OCI-LY7 (cell line): ENCODE results near the gene SLC19A3. TPM values are rescaled to one million over a fixed set of nuclear protein-coding genes. Genes with fewer than 3 reads are reported as not detected.

Experiments used
- BruUV-seq: library from RNA; stranded (reverse); fragments of 400-500 nt; replicated peaks from 2 replicates; lab custom pipeline; 2021; lab: Mats Ljungman, UMichigan
- CTCF ChIA-PET: fragments of 300-600 bp; sonication (Branson Sonifier 250); formaldehyde crosslinking; loops from one replicate; lab custom pipeline; 2022; ENCODE audit warnings: antibody characterized with exemption; ENCODE audit not compliant: unreplicated experiment; lab: Charles Lee
- POLR2A ChIA-PET: fragments of 300-600 bp; sonication (Branson Sonifier 250); formaldehyde crosslinking; loops from one replicate; lab custom pipeline; 2022; ENCODE audit warnings: antibody characterized with exemption; lab: Charles Lee
- DNase-seq: peaks from one replicate; pipeline ENCODE4 v3.0.0-alpha.2; 2015; ENCODE audit warnings: low spot score
- H2AFZ ChIP-seq: fragments of 200-600 bp; sonication (generic), shearing (Covaris generic); 2 replicates; pipeline ENCODE4 v1.6.1; 2014; ENCODE audit warnings: mild to moderate bottlenecking, antibody characterized with exemption, low read length, moderate library complexity
- H3K27ac ChIP-seq: fragments of 200-600 bp; sonication (generic); 2 replicates; pipeline ENCODE4 v1.5.1; 2014; ENCODE audit warnings: mixed run types, low read depth, mild to moderate bottlenecking, moderate library complexity, low read length, inconsistent platforms; ENCODE audit not compliant: poor library complexity, severe bottlenecking
- H3K36me3 ChIP-seq: fragments of 200-600 bp; sonication (generic); 2 replicates; pipeline ENCODE4 v1.6.1; 2014; ENCODE audit warnings: mild to moderate bottlenecking, antibody characterized with exemption, low read length, moderate library complexity, mixed read lengths; ENCODE audit not compliant: insufficient read depth
- H3K4me1 ChIP-seq: fragments of 200-600 bp; sonication (generic); 2 replicates; pipeline ENCODE4 v1.5.1; 2014; ENCODE audit warnings: mild to moderate bottlenecking, low read length; ENCODE audit not compliant: insufficient read depth, poor library complexity, severe bottlenecking
- H3K4me2 ChIP-seq: fragments of 200-600 bp; sonication (generic); 2 replicates; pipeline ENCODE4 v1.6.1; 2014; ENCODE audit warnings: mild to moderate bottlenecking, low read length
- H3K4me3 ChIP-seq: fragments of 200-600 bp; sonication (generic); 2 replicates; pipeline ENCODE4 v1.5.1; 2014; ENCODE audit warnings: mild to moderate bottlenecking, low read depth, low read length; ENCODE audit not compliant: poor library complexity, severe bottlenecking
- H3K79me2 ChIP-seq: fragments of 200-600 bp; sonication (generic); 2 replicates; pipeline ENCODE4 v1.6.1; 2016; ENCODE audit warnings: low read depth, mild to moderate bottlenecking, low read length, moderate library complexity, mixed read lengths; ENCODE audit not compliant: insufficient read depth
- H3K9me2 ChIP-seq: fragments of 200-600 bp; sonication (generic); 2 replicates; pipeline ENCODE4 v1.6.1; 2016; ENCODE audit warnings: mild to moderate bottlenecking, low read length, mixed read lengths; ENCODE audit not compliant: insufficient read depth
- H3K9me3 ChIP-seq: fragments of 200-600 bp; sonication (generic); 2 replicates; pipeline ENCODE4 v1.6.1; 2014; ENCODE audit warnings: mild to moderate bottlenecking, mixed run types, low read length, mixed read lengths
- H4K20me1 ChIP-seq: fragments of 200-600 bp; sonication (generic); 2 replicates; pipeline ENCODE4 v1.6.1; 2014; ENCODE audit warnings: mild to moderate bottlenecking, antibody characterized with exemption, low read length, moderate library complexity, mixed read lengths; ENCODE audit not compliant: insufficient read depth
- CTCF ChIP-seq: fragments of 200-600 bp; sonication (generic); conservative IDR thresholded peaks from 2 replicates; pipeline ENCODE4 v1.5.1; 2014; ENCODE audit warnings: mild to moderate bottlenecking, antibody characterized with exemption, low read length, moderate library complexity, mixed read lengths
- EZH2phosphoT487 ChIP-seq: fragments of 200-600 bp; sonication (generic); IDR thresholded peaks from 2 replicates; pipeline ENCODE4 v1.6.1; 2018; ENCODE audit warnings: low read depth, borderline replicate concordance, mild to moderate bottlenecking, mixed run types, antibody characterized with exemption, low read length, moderate library complexity, mixed read lengths
- intact Hi-C: fragments of 100-400 bp; cut with micrococcal nuclease; formaldehyde crosslinking; loops from one replicate; pipeline ENCODE4 v1.10.0; 2022; ENCODE audit not compliant: unreplicated experiment
- total RNA-seq, 2 experiments: library from RNA; depleted of rRNA in 1 of 2; stranded (reverse); fragments of >200 nt in 1 of 2; shearing (Covaris generic) in 1 of 2; gene quantifications; 2 replicates each; pipeline ENCODE4 v1.2.3, GENCODE V29; 2014 to 2022

SLC19A3 gene
- total RNA-seq, 2 experiments from 2014 or later: not detected

GRCh38 chr2:227706859-227707258, 11.0 kb downstream of the SLC19A3 start:
- no peak for TF ChIP-seq EZH2phosphoT487
- no peak for TF ChIP-seq CTCF
- CTCF ChIA-PET: no interaction called here
- Histone ChIP-seq H3K27ac (no peak overlapping the region), H3K36me3 (no peaks in the 10 kb centered on the region), H3K4me3 (no peak overlapping the region), H2AFZ (no peak overlapping the region), H3K9me3 (no peaks in the 10 kb centered on the region), H3K9me2 (no peaks in the 10 kb centered on the region), H4K20me1 (no peaks in the 10 kb centered on the region), H3K79me2 (no peaks in the 10 kb centered on the region), H3K4me2 (no peak overlapping the region), H3K4me1 (no peaks in the 10 kb centered on the region)
- BruUV-seq: no TSS peak
- no peak for DNase-seq
- intact Hi-C loops: no loop called here
- POLR2A ChIA-PET: interaction anchor here (0.7 kb wide), 1 partner anchor 20 kb away, joined by 3 read pairs; no protein-coding TSS in a partner anchor

- no peak overlapping the region for H2AFZ ChIP-seq
- no peaks in the 10 kb centered on the region for H3K9me2 ChIP-seq
- intact Hi-C loops: no loop called here
- BruUV-seq: no TSS peak
- H3K36me3 ChIP-seq: no peaks in the 10 kb centered on the region
- no peak for DNase-seq
- H3K4me2 ChIP-seq: no peak overlapping the region
- H3K27ac ChIP-seq: no peak overlapping the region
- H3K4me3 ChIP-seq: no peak overlapping the region
- H3K4me1 ChIP-seq: no peaks in the 10 kb centered on the region
- no peaks in the 10 kb centered on the region for H3K9me3 ChIP-seq
- TF ChIP-seq CTCF: no peak
- TF ChIP-seq EZH2phosphoT487: no peak
- no peaks in the 10 kb centered on the region for H4K20me1 ChIP-seq
- ChIA-PET CTCF (no interaction called here), POLR2A (no interaction called here)
- H3K79me2 ChIP-seq: no peaks in the 10 kb centered on the region
Measured at GRCh38 chr2:227703961-227704360, 13.9 kb downstream of the SLC19A3 start.

- TF ChIP-seq CTCF (no peak), EZH2phosphoT487 (no peak)
Measured at GRCh38 chr2:227703280-227703732, 14.5 kb downstream of the SLC19A3 start.

More at GRCh38 chr2:227703280-227703732, 14.5 kb downstream of the SLC19A3 start:
- H3K36me3 ChIP-seq: no peaks in the 10 kb centered on the region
- H3K79me2 ChIP-seq: no peaks in the 10 kb centered on the region
- no peaks in the 10 kb centered on the region for H3K9me2 ChIP-seq
- no peak overlapping the region for H3K27ac ChIP-seq
- no peak for DNase-seq
- H3K9me3 ChIP-seq: no peaks in the 10 kb centered on the region
- POLR2A ChIA-PET: no interaction called here
- CTCF ChIA-PET: no interaction called here
- no peak overlapping the region for H3K4me2 ChIP-seq
- BruUV-seq: no TSS peak
- no peaks in the 10 kb centered on the region for H4K20me1 ChIP-seq
- H3K4me3 ChIP-seq: no peak overlapping the region
- intact Hi-C loops: no loop called here
- no peak overlapping the region for H2AFZ ChIP-seq
- H3K4me1 ChIP-seq: no peaks in the 10 kb centered on the region
